DND-41 (cell line): Measurements from ENCODE around the gene IL1B.

Source experiments
- EZH2 ChIP-seq: IDR thresholded peaks from 3 replicates; pipeline ENCODE4 v1.6.1; 2012; ENCODE audit warnings: borderline replicate concordance, low read depth, mild to moderate bottlenecking, moderate library complexity, low read length, inconsistent platforms; ENCODE audit not compliant: severe bottlenecking
- TF ChIP-seq, protein P1 (sequence below): IDR thresholded peaks from 2 replicates; pipeline ENCODE4 v1.5.1; 2012; ENCODE audit warnings: borderline replicate concordance, low read length, moderate library complexity, mild to moderate bottlenecking; ENCODE audit not compliant: poor library complexity, severe bottlenecking; ENCODE audit errors: extremely low read depth

GRCh38 chr2:112835536-112836162, 930 bp downstream of the IL1B start:
- TF ChIP-seq, protein P1, sequence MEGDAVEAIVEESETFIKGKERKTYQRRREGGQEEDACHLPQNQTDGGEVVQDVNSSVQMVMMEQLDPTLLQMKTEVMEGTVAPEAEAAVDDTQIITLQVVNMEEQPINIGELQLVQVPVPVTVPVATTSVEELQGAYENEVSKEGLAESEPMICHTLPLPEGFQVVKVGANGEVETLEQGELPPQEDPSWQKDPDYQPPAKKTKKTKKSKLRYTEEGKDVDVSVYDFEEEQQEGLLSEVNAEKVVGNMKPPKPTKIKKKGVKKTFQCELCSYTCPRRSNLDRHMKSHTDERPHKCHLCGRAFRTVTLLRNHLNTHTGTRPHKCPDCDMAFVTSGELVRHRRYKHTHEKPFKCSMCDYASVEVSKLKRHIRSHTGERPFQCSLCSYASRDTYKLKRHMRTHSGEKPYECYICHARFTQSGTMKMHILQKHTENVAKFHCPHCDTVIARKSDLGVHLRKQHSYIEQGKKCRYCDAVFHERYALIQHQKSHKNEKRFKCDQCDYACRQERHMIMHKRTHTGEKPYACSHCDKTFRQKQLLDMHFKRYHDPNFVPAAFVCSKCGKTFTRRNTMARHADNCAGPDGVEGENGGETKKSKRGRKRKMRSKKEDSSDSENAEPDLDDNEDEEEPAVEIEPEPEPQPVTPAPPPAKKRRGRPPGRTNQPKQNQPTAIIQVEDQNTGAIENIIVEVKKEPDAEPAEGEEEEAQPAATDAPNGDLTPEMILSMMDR: no peak
- TF ChIP-seq EZH2: no peak
